Amygdala (tissue), 56 donors: Measurements from ENCODE around the gene CPZ.
"Not testable (repeated sequence)": the region's sequence is repeated elsewhere in the genome, so short reads cannot be mapped to it uniquely, and the experiment has no call there.

ENCODE experiments used
- DNase-seq, 56 donors: peaks; one replicate each; lab custom pipeline; 2025; lab: John Stamatoyannopoulos, UW

The CPZ gene

DNA sequence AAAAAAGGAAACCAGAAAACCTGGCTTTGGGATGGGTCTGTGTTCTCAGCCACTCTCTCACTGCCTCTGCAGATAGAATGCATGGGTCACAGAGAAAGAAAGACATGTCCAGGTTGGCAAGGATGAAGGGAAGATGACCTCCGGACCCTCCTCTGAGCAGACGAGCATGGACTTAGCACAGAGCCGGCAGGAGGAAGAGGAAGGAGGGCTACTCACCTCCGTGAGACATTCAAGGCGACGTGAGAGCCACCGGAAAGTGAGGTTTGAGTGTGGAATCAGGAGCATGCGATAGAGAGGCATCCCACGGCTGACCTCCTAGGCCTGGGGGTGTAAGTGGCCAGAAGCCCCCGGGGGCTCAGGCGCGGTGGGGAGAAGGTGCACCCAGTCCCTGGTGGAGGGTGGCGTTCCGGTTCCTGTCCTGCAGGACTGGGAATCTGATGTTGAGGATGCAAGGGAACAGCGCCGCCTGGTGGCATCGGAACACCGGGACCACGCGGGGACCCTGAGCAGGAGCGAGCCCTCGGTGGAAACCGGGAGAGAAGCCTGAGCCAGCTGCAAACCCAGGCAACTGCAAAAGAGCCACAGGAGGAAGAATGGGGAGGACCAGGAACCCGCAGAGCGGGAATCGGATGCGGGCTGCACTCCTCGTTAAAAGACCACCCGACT, 37.8 kb downstream of the CPZ start:
- DNase-seq: not testable (repeated sequence)

DNA sequence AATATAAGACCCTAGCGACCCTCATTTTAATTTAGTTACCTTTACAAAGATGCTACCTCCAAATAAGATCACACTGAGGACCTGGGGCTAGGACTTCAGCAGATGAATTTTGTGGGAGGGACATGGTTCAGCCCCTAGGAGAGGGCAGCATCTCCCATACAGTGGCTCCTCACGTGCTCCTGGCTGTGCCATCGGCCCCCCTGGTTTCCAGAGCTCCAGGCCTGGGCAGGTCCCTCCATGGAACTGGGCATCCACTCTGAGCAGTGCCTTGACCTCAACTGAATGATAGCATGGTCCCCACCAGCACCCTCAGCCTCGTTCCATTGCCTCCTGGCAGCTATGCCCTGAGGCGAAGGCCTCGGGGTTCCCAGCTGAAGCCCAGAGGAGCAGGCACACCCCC, 39.3 kb downstream of the CPZ start:
- DNase-seq: not testable (repeated sequence)

DNA sequence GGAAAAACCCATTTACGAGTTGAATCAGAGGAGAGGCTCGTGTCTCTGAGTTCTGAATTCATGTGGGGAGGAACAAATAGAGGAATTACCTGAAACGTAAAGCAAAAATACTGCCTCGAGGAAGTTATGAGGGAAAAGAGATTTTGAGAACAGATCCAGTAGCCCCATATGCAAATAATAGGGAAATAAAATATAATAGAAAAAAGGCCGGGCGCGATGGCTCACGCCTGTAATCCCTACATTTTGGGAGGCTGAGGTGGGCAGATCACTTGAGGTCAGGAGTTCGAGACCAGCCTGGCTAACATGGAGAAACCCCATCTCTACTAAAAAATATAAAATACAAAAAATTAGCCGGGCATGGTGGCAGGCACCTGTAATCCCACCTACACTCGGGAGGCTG, 42.2 kb downstream of the CPZ start:
- DNase-seq: not testable (repeated sequence)

DNA sequence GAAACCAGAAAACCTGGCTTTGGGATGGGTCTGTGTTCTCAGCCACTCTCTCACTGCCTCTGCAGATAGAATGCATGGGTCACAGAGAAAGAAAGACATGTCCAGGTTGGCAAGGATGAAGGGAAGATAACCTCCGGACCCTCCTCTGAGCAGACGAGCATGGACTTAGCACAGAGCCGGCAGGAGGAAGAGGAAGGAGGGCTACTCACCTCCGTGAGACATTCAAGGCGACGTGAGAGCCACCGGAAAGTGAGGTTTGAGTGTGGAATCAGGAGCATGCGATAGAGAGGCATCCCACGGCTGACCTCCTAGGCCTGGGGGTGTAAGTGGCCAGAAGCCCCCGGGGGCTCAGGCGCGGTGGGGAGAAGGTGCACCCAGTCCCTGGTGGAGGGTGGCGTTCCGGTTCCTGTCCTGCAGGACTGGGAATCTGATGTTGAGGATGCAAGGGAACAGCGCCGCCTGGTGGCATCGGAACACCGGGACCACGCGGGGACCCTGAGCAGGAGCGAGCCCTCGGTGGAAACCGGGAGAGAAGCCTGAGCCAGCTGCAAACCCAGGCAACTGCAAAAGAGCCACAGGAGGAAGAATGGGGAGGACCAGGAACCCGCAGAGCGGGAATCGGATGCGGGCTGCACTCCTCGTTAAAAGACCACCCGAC, 43.5 kb downstream of the CPZ start:
- not testable (repeated sequence) for DNase-seq

DNA sequence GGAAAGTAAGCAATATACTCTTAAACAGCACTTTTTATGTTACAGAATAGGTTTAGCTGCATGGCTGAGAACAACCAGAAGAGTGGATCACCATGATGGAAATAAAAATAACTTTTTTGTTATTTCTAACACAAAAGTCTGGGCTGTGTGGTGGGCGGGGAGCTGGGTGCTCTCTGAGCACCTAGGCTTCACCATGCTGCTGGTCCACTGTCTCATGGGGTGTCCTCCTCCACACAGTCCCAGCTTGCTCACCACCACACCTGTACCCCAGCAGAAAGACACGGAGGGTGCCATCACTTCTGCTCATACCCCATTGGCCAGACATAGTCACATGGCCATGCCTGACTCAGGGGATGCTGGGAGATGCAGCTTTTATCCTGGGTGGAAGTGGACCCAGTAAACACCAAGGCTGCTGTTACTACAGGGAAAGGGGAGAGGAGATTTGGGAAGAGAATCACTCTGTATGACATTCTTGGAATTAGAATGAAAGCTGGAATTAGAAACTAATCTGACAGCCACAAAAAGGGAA, 45.0 kb downstream of the CPZ start:
- DNase-seq: no peak

- DNase-seq: no peak
Observed at GRCh38 chr4:8639021-8639420, 46.5 kb downstream of the CPZ start.

DNA sequence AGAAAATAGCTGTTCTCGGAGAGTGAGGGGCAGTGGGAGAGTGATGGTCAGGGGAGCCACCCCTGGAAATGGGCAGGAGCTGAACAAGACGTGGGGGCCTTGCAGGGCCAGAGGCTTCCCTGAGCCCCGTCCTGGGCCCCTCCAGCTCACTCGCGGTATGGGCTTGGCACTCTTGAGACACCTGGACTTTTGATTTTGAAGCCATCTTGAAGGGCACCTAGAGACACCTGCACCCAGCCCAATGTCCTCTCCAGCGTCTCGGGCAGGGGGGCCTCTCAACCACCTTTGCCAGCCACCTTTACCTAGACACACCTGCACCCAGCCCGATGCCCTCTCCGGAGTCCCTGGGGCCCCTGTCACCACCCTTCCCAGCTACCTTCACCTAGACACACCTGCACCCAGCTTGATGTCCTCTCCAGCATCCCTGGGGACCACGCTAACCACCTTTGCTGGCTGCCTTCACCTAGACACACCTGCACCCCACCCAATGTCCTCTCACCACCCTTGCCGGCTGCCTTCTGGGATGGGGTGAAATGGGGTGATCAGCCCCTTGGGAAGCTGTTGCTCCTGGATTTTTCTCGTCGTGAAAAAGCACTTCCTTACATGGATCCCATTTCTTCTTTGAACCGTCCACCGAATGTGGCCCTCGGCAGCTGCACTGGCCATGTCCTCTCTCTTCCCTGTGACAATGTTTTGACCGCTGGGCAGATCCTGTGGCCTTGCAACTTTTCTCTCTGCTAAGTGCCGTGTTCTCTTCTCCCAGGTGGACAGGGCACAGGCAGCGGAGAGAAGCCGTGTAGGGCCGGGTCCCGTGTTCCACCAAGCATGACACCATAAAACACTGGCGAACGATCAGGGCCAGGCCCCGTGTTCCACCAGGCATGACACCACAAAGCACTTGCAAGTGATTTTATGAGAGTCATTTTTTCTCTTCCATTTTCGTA, 47.5 kb downstream of the CPZ start:
- no peak for DNase-seq

- no peak for DNase-seq
Observed at GRCh38 chr4:8640816-8641215, 48.3 kb downstream of the CPZ start.

- no peak for DNase-seq
Observed at GRCh38 chr4:8641256-8641655, 48.7 kb downstream of the CPZ start.

- no peak for DNase-seq
Observed at GRCh38 chr4:8641931-8642650, 49.5 kb downstream of the CPZ start.

GRCh38 chr4:8642651-8643321, 50.2 kb downstream of the CPZ start:
- no peak for DNase-seq

- DNase-seq: no peak
Observed at GRCh38 chr4:8643441-8643840, 50.9 kb downstream of the CPZ start.

DNA sequence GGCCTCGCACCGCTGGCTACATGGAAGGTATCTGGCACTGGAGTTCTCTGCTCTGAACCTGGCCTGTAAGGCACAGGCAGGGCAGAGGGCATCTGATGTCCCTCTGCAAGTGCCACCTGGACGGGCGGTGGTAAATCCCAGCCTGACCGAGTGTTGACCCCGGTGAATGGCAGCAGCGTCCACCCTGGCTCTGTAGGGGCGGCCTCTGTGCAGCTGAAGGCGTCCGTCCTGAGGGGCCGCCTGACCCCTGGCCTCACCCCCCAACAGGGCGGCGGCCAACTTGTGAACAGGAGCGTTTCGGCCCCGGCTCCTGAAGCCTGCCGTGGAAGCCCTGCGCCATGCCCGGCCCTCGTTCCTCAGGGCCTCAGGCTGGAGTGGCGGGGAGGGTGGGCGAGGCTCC, 51.4 kb downstream of the CPZ start:
- DNase-seq: no peak

- no peak for DNase-seq
Observed at GRCh38 chr4:8644461-8644891, 51.9 kb downstream of the CPZ start.

DNA sequence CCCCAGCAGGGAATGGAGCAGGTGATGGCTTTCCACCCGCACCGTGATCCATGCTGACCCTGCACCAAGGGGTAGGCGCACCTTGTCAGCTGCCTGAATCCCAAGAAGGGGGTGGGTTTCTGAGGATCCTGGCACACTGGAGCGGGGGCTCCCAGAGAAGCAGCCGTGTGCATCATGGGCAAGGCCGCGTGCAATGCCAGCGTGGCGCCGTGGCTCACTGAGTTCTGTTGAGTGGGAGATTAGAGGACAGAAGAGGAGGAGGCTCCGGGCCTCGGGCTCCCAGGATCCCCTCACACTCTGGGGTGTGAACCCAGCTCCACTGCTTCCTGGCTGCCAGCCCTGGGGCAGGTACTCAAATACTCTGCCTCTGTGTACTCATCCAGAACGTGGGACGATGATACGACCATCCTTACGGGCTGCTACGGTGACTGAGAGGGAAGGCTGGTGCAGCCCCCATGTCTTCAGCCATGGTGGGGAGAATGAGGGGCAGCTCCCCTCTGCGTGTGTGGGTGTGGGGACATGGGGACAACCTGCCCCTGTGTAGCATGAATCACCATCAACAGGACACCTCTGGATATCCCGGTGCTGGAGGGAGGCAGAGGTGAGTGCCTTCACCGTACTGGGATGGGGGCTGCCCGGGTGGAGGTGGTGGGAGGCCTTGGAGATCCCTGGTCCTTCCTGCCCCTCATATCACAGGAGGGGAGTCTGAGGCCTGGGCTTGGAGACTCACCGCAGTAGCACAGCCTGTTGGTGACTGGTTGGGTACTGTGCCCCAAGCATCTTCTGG, 52.6 kb downstream of the CPZ start:
- no peak for DNase-seq

DNA sequence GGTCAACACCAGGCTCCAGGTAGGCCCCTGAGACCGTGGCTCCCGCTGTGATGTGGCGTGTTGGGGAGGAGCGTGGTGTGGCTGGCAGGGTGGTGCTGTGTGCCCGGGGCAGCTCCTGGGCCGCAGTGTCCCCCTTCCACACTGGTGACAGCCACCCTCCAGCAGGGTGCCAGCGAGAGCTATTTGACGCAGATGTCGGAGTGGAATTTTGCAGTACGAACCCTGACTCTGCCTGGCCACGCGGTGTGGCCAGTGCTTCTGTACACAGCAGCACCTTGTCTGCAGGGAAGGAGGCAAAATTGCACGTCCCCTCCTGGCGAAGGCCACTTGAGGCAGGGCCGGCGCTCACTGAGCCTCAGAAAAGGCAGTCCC, 53.2 kb downstream of the CPZ start:
- no peak for DNase-seq

DNA sequence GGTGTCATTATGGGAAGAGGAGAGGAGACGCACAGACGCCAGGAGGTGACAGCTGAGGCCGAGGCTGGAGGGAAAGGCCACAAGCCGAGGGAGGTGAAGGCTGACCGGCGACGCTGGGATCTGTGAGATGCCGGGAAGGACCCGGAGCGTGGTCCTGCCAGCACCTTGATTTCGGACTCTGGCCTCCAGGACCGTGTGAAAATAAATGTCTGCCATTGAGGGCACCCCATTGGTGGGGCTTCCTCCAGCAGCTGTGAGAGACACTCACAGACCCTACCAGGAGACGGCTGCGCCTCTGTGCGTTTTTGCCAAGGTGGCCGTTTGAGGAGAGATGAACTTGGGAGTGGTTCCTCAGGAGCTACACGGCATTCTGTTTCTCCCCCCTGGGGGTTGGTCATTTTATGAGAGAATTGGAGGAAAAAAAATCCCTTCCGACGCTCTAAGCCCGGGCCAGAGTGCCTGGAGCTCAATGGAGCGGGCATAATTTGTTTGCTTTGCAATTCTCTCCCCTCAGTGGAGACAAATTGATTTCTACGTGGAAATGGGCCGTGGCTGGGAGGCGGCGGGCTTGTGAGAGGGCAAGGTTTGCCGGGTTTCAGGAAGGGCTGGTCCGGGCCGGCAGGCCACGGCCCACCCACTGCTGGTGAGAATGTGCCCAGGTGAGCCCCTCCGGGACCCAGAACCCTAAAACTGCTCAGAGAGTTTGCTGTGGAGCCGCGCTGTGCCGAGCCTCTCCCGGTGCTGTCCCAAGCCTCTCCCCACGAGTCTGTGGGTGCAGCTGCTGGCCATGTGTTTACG, 53.9 kb downstream of the CPZ start:
- no peak for DNase-seq

- DNase-seq: no peak
Observed at GRCh38 chr4:8647094-8647570, 54.6 kb downstream of the CPZ start.
